ENCODE results near the gene TBC1D16.

TBC1D16 gene

GRCh38 chr17:79932451-79933306 lies 103.0 kb downstream of the TBC1D16 start:
- no peak overlapping the region for H3K4me3 ChIP-seq
- no peak overlapping the region for H3K27ac ChIP-seq
- no peak for DNase-seq
- intact Hi-C loops (cut with DNase I; ENCODE audit: low total_unique reads) = no loop called here
- peaks cover 9 to 69% of the 10 kb centered on the region in 2 donors for H3K27me3 ChIP-seq
- no peak for TF ChIP-seq CTCF (IDR thresholded peaks at IDR 0.05)
- no peaks in the 10 kb centered on the region for H3K9me3 ChIP-seq
- no peaks in the 10 kb centered on the region for H3K36me3 ChIP-seq
- H3K4me1 ChIP-seq = peaks cover 0 to 25% (median 11%) of the 10 kb centered on the region in 4 donors

GRCh38 chr17:79931817-79932309 lies 103.8 kb downstream of the TBC1D16 start:
- Histone ChIP-seq H3K27ac (no peak overlapping the region), H3K36me3 (no peaks in the 10 kb centered on the region), H3K4me1 (peaks cover 0 to 21% (median 9%) of the 10 kb centered on the region in 4 donors), H3K9me3 (no peaks in the 10 kb centered on the region), H3K27me3 (peaks cover 9 to 74% of the 10 kb centered on the region in 2 donors), H3K4me3 (no peak overlapping the region)
- no peak for TF ChIP-seq CTCF (IDR thresholded peaks at IDR 0.05)
- intact Hi-C loops (cut with DNase I; ENCODE audit: low total_unique reads) = no loop called here
- DNase-seq = no peak

- no peak for TF ChIP-seq CTCF (IDR thresholded peaks at IDR 0.05)
- no peak overlapping the region for H3K4me3 ChIP-seq
- peaks cover 9 to 80% of the 10 kb centered on the region in 2 donors for H3K27me3 ChIP-seq
- peaks cover 0 to 21% (median 8%) of the 10 kb centered on the region in 4 donors for H3K4me1 ChIP-seq
- intact Hi-C loops (cut with DNase I; ENCODE audit: low total_unique reads) = no loop called here
- no peaks in the 10 kb centered on the region for H3K36me3 ChIP-seq
- H3K27ac ChIP-seq = no peak overlapping the region
- H3K9me3 ChIP-seq = no peaks in the 10 kb centered on the region
- DNase-seq = no peak
Measured at GRCh38 chr17:79930877-79931816, 104.5 kb downstream of the TBC1D16 start.

- H3K9me3 ChIP-seq = no peaks in the 10 kb centered on the region
- TF ChIP-seq CTCF (IDR thresholded peaks at IDR 0.05) = no peak
- intact Hi-C loops (cut with DNase I; ENCODE audit: low total_unique reads) = no loop called here
- H3K36me3 ChIP-seq = no peaks in the 10 kb centered on the region
- no peak for DNase-seq
- peaks cover 0 to 27% (median 11%) of the 10 kb centered on the region in 4 donors for H3K4me1 ChIP-seq
- no peak overlapping the region for H3K4me3 ChIP-seq
- no peak overlapping the region for H3K27ac ChIP-seq
- peaks cover 9 to 83% of the 10 kb centered on the region in 2 donors for H3K27me3 ChIP-seq
Measured at GRCh38 chr17:79930062-79930876, 105.4 kb downstream of the TBC1D16 start.
